Stimulated activated CD4-positive, alpha-beta T cell treated with anti-CD3 and anti-CD28 coated beads, Interleukin-4, amount 100 ng/mL, for 24 hours (primary cell): Measurements from ENCODE around the gene EED.

Source experiments
- DNase-seq: peaks from one replicate; pipeline ENCODE4 v3.0.0-alpha.2; 2020

Gene EED

GRCh38 chr11:86244522-86245368, at the start of gene EED:
Gene EED (plus strand): TSS chr11:86244753. CDS start chr11:86245230, 477 bp downstream.
- DNase-seq = peak; percentile 95

DNA sequence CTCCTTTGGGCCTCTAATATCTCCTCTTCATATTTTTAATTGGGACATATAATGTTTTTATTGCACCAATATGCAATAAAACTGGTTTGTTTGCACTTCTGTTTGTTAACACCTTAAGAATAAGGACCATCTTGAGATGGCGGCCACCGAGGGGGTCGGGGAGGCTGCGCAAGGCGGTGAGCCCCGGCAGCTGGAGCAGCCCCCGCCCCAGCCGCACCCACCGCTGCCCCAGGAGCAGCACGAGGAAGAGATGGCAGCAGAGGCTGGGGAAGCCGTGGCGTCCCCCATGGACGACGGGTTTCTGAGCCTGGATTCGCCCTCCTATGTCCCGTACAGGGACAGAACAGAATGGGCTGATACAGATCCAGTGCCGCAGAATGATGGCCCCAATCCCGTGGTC, 49.6 kb upstream of the EED start:
- DNase-seq = no peak

- DNase-seq = no peak
Observed at GRCh38 chr11:86196085-86196696, 48.4 kb upstream of the EED start.

DNA sequence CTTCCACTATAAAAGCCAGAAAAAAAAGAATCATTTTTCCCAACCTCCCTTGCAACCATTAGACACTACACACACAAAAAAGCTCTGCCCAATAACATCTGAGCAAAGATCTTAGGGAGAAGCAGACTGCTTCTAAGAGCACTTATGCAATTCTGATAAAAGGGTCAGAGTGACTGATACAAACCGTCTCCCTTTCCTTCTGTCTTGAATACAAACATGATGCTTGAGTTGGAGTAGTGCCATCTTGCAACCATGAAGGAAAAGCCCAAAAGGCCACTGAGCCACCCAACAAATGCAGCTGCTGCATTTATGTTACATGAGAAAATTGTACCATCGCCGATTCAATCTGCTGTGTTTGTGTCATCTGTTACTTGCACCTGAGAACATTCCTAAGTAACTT, 47.6 kb upstream of the EED start:
- no peak for DNase-seq

GRCh38 chr11:86197448-86197847, 47.1 kb upstream of the EED start:
- no peak for DNase-seq

GRCh38 chr11:86198139-86198538, 46.4 kb upstream of the EED start:
- no peak for DNase-seq

- no peak for DNase-seq
Observed at GRCh38 chr11:86199354-86199753, 45.2 kb upstream of the EED start.

GRCh38 chr11:86201371-86201884, 43.1 kb upstream of the EED start:
- DNase-seq = no peak

DNA sequence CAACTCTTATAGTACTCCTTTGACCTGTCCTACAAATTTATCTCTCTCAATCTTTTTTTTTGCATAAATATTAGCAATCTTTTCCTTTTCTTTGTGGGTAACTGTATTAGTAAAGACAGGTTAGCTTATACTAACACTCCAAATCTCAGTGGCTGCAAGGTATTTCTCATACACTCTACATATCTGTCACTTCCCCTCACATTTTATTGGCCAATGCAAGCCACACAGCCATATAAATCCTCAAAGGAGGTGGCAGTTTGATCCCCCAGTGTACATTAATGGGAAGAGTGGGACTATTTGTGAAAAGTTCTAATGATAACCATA, 42.6 kb upstream of the EED start:
- DNase-seq = no peak

DNA sequence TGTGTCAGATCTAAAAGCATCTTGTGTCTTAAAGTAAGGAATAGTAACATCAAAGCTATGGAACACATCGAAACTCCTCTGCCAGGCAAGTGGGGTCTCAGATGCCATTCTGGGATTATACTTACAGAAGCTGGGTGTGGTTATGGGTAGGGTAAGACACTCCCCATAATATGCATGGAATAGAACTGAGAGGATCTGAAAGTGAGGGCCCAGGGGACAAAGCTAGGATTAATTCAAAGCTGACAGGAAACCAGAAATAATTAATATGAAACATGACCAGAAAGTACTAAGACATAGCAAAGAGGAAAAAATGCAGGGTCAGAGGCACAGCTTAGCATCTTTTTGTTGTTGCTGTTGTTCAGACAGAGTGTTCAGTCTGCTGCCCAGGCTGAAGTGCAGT, 40.2 kb upstream of the EED start:
- DNase-seq = no peak

DNA sequence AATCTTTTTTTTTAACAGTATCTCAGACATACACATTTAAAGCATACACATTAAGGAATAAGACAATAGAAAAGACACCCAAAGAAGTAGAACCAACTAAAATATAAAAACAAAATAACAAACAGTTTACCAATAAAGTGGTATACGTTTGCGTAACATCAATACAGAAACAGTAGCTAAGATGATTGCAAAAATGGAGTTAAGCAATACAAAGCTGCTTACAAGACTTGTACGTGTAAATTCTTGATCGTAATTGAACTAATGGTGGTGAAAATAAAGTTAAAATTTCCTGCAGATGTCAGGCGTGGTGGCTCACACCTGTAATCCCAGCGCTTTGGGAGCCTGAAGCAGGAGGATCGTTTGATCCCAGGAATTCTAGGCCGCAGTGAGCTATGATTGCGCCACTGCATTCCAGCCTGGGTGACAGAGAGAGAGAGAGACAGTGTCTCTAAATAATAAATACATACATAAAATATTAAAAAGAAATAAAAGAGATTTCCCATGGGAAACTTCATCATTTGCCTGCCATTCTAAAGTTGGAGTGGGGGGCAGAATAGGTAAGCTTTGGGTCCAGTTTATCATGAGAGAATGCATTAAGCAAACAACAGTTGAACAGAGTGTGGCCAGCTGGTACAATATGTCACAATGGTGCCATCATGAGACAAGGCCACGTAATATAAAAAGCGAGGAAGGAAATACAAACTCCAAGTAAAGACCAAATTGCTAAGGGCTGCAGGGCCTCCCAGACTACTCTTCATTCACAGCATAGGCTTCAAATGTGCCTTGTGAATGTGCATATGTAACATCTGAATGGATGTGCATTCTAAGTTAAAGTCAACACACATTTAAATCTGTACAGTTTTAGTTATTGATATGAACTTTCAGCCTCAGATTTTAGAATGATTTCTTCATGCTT, 38.9 kb upstream of the EED start:
- no peak for DNase-seq

GRCh38 chr11:86206337-86206695, 38.2 kb upstream of the EED start:
- DNase-seq = no peak

DNA sequence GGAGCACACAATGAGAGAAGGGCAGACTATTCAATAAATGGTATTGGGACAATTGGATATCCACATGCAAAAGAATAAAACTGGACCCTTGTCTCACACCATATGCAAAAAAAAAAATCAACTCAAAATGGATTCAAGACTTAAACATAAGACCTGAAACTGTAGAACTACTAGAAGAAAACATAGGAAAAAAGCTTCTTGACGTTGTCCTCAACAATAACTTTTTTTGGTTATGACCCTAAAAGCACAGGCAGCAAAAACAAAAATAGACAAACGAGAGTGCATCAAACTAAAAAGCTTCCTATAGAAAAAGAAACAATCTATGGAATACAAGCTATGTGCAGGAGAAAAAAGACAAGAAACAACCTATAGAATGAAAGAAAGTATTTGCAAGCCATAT, 37.1 kb upstream of the EED start:
- DNase-seq = no peak

DNA sequence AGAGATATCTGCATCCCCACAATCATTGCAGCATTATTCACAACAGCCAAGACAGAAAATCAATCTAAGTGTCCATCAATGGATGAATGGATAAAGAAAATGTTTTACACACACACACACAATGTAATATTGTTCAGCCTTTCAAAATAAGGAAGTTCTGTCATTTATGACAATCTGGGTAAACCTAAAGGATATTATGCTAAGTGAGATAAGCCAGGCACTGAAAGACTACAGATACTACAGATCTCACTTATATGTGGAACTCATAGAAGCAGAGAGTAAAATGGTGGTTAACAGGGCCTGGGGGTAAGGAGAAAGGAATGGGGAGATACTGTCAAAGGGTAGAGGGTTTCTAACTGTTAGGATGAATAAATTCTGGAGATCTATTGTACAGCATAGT, 36.0 kb upstream of the EED start:
- no peak for DNase-seq

DNA sequence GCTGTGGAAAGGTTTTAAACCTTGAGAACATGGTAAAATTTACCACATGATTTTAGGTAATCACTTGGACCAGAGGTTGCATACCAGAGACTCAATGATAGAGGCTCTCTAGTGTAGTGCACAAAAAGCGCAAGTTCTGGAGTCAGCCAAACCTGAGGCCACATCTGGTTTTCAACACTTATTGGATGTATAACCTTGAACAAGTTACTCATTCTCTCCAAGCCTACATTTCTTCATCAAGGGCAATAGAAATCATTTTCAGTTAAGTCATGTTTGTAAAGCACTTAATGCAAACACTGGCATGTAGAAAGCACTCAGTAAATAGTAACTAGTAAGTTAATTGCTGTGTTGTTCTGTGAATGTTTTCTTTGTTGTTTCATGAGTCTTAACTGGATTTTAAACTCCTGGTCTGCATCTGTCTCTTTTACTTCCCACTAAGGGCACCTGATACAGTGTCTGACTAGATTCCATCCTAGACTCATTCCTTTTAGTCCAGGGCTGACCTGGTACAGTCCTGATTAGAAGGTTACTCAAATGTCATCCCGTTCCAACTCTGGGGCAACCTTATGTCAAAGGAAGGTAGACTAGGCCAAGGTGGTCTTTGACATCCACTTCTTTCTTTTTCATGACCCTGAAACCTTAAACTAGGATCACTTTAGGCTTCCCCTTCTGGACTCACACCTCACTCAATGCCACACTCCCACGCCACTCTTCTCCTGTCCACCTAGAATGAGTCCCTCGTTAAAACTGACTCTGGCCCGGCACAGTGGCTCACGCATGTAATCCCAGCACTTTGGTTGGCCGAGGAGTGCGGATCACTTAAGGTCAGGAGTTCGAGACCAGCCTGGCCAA, 34.5 kb upstream of the EED start:
- DNase-seq = no peak

- no peak for DNase-seq
Observed at GRCh38 chr11:86210898-86211297, 33.7 kb upstream of the EED start.

DNA sequence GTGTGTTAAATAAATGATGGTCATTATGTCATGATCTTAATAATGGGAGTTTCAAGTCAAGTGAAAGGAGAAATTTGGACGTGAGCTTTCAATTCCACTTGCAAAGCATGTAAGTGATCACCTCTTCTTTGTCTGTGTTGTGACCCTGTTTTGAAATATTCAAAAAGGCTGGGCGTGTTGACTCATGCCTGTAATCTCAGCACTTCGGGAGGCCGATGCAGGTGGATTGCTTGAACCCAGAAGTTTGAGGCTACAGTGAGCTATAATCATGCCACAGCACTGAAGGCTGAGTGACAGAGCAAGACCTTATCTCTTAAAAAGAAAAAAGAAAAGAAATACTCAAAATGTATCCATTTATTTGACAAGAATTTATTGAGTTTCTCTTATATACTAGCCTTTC, 32.9 kb upstream of the EED start:
- no peak for DNase-seq

DNA sequence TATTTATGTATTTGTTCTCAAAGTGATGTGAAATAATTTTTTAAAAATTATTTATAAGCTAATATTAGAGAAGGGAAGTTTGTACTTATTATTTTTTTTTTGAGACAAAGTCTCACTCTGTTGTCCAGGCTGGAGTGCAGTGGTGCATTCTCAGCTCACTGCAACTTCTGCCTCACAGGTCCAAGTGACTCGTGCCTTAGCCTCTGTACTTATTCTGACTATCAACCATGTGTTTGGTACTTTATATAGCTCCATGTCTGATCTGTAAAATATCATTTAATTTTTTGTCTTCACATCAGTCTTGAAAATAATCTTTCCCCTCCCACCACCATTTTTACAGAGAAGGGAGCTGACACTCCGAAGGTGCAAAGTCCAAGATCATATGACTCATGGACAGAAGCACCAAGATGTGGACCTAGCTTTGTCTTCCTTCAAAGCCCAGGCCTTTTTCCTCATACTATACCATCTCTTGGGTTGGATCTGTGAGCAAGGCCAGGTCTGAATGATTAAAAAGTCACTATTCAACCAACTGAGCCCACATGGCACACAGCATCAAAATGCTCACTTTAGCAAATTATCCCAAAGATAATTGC, 32.4 kb upstream of the EED start:
- no peak for DNase-seq

DNA sequence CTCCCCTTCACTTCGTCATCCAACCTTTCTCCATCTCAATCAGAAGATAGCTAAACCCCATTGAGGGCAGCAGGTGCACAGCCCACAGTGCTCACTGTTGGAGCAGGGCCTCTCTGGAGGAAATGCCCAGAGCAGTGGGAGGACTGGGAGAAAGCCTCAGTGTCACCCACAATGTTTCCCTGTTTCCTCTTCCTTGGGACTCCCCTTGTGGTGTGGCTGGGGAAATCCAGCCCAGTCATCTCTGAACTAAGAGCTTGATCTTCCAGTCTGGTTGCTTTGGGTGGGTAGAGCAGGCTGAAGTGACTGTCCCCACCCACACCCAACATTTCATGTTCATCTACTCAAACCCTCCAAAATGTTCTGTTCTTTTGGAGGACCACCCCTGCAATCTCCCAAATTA, 29.8 kb upstream of the EED start:
- peak; percentile 88 for DNase-seq

DNA sequence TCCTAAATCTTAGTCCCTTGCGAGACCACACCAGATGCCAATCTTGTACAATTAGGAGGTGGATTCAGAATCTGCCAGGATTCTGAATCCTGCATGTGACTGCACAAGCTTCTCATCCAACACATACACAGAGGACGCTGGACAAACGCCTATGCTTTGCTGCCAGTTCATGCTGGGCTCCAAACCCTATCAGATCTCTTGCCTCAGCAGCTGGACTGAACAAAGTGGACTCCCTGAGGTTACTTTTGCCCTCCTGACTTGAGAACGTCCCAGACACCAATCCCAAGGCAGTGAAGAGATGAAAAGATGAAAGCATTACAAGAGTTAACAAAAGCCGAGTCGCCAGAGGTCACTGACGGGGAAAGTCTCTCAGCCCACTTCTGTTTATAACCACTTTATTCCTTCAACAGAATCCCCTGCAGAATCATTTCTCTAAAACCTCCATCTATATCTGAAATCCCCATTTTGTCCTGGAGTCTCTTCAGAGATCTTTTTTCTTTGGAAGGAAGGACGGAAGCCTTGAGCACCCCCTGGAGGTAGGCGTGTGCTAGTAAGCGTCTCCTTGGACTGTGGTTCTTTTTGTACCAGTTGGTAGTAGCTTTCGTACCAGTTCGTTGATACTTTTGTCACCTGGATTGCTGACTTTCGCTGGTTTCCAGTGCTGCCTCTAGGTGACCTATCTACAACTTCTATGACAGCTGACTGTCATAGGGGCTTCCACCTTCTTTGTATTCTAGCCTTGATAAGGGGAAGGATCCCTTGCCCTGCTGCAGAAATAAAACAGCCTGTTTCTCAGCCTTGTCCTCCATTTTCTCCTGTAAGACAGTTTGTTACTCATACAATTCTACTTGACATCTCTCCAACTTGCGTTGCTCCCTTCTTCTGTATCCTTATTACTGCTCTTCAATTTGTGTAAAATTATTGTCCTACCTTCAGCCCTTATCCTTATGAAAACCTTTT, 26.1 kb upstream of the EED start:
- DNase-seq = peak; percentile 69
